Astrocyte (in vitro differentiated cells and primary cell): ENCODE measurements around the gene SRR. TPM values are rescaled to one million over a fixed set of nuclear protein-coding genes. Genes with fewer than 3 reads are reported as not detected.

Experiments
- DNase-seq: peaks from one replicate; pipeline ENCODE4 v3.0.0-alpha.2; 2010; ENCODE audit warnings: low read depth
- FAIRE-seq: peaks from 2 replicates; lab custom pipeline; 2011; peaks lifted over from hg19 to GRCh38; lab: Jason Lieb, UNC
- H2AFZ ChIP-seq: 2 replicates; pipeline ENCODE4 v1.6.0; 2012; ENCODE audit warnings: low read depth, low read length, inconsistent platforms
- H3K27ac ChIP-seq: 2 replicates; pipeline ENCODE4 v1.5.1; 2011; ENCODE audit warnings: low read depth, low read length, inconsistent platforms
- H3K27me3 ChIP-seq: 2 replicates; pipeline ENCODE4 v1.6.0; 2011; ENCODE audit warnings: low read length, inconsistent platforms; ENCODE audit not compliant: insufficient read depth
- H3K36me3 ChIP-seq: 2 replicates; pipeline ENCODE4 v1.5.1; 2011; ENCODE audit warnings: low read length, inconsistent platforms; ENCODE audit not compliant: insufficient read depth
- H3K4me1 ChIP-seq: 2 replicates; pipeline ENCODE4 v1.5.1; 2011; ENCODE audit warnings: low read length, inconsistent platforms; ENCODE audit not compliant: insufficient read depth
- H3K4me2 ChIP-seq: 2 replicates; pipeline ENCODE4 v1.6.0; 2012; ENCODE audit warnings: low read length, inconsistent platforms
- H3K4me3 ChIP-seq: 2 replicates; pipeline ENCODE4 v1.5.1; 2011; ENCODE audit warnings: low read depth, mild to moderate bottlenecking, low read length, inconsistent platforms; ENCODE audit not compliant: insufficient read depth
- H3K79me2 ChIP-seq: 2 replicates; pipeline ENCODE4 v1.6.0; 2012; ENCODE audit warnings: mild to moderate bottlenecking, low read length, inconsistent platforms; ENCODE audit not compliant: insufficient read depth
- H3K9ac ChIP-seq: 2 replicates; pipeline ENCODE4 v1.6.0; 2012; ENCODE audit warnings: mild to moderate bottlenecking, low read length, inconsistent platforms
- H3K9me3 ChIP-seq: 2 replicates; pipeline ENCODE4 v1.5.1; 2012; ENCODE audit warnings: low read depth, mild to moderate bottlenecking, low read length, inconsistent platforms; ENCODE audit not compliant: insufficient read depth
- H4K20me1 ChIP-seq: 2 replicates; pipeline ENCODE4 v1.6.0; 2012; ENCODE audit warnings: low read length, inconsistent platforms; ENCODE audit not compliant: insufficient read depth
- H3K27ac Mint-ChIP-seq: one replicate; pipeline ENCODE4 v1.8.0; 2021; ENCODE audit warnings: mild to moderate bottlenecking, mixed read lengths; ENCODE audit not compliant: unreplicated experiment
- H3K27me3 Mint-ChIP-seq: one replicate; pipeline ENCODE4 v1.8.0; 2021; ENCODE audit warnings: low read depth, mixed read lengths; ENCODE audit not compliant: unreplicated experiment
- H3K36me3 Mint-ChIP-seq: one replicate; pipeline ENCODE4 v1.8.0; 2021; ENCODE audit warnings: low read depth, mixed read lengths; ENCODE audit not compliant: unreplicated experiment
- H3K4me1 Mint-ChIP-seq: one replicate; pipeline ENCODE4 v1.8.0; 2021; ENCODE audit warnings: low read depth, mixed read lengths; ENCODE audit not compliant: unreplicated experiment
- H3K4me3 Mint-ChIP-seq: one replicate; pipeline ENCODE4 v1.8.0; 2021; ENCODE audit warnings: mild to moderate bottlenecking, moderate library complexity, mixed read lengths; ENCODE audit not compliant: unreplicated experiment
- H3K9me3 Mint-ChIP-seq: one replicate; pipeline ENCODE4 v1.8.0; 2021; ENCODE audit warnings: mild to moderate bottlenecking, mixed read lengths; ENCODE audit not compliant: unreplicated experiment
- EZH2 ChIP-seq: IDR thresholded peaks from 2 replicates; pipeline ENCODE4 v1.6.1; 2012; ENCODE audit warnings: mild to moderate bottlenecking, low read length, inconsistent platforms; ENCODE audit not compliant: insufficient read depth
- total RNA-seq: library from RNA; stranded (reverse); gene quantifications from 2 replicates; pipeline ENCODE4 v1.2.1, GENCODE V29; 2021
- TF ChIP-seq, protein P1 (sequence below): IDR thresholded peaks from 2 replicates; pipeline ENCODE4 v1.5.1; 2011; ENCODE audit warnings: low read depth, mild to moderate bottlenecking, inconsistent platforms, low read length, moderate library complexity; ENCODE audit not compliant: insufficient read depth

The SRR gene
- total RNA-seq, 1 donor from 2014 or later, result 15.4 TPM

DNA sequence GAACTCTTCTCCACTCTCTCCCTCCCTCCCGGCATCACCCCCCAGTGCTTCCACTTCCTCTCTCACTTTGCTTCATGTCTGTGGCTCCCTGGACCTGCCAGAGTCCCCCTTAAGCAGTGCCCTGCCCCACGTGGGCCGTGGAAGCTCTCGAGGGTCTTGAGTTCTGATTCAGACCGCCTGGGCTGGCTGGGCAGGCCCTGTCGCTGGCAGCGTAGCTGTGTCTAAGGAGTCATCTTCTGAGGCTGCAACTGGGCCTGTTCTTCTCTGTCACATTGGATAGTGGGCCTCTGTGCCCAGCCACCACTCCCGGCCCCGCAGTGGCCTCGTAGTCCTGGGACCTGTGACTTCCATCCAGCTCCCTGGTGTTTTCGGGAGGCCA lies 66.5 kb downstream of the SRR start:
- DNase-seq (no peak), FAIRE-seq (no peak)
- TF ChIP-seq, protein P1, sequence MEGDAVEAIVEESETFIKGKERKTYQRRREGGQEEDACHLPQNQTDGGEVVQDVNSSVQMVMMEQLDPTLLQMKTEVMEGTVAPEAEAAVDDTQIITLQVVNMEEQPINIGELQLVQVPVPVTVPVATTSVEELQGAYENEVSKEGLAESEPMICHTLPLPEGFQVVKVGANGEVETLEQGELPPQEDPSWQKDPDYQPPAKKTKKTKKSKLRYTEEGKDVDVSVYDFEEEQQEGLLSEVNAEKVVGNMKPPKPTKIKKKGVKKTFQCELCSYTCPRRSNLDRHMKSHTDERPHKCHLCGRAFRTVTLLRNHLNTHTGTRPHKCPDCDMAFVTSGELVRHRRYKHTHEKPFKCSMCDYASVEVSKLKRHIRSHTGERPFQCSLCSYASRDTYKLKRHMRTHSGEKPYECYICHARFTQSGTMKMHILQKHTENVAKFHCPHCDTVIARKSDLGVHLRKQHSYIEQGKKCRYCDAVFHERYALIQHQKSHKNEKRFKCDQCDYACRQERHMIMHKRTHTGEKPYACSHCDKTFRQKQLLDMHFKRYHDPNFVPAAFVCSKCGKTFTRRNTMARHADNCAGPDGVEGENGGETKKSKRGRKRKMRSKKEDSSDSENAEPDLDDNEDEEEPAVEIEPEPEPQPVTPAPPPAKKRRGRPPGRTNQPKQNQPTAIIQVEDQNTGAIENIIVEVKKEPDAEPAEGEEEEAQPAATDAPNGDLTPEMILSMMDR, result no peak
- Histone ChIP-seq H3K4me1 (no peaks in the 10 kb centered on the region), H2AFZ (no peak overlapping the region), H3K9ac (no peak overlapping the region), H3K79me2 (no peaks in the 10 kb centered on the region), H3K27ac (no peak overlapping the region), H3K4me2 (no peak overlapping the region), H3K9me3 (no peaks in the 10 kb centered on the region), H4K20me1 (peaks cover 25% of the 10 kb centered on the region), H3K36me3 (peaks cover 2% of the 10 kb centered on the region), H3K27me3 (no peaks in the 10 kb centered on the region), H3K4me3 (no peak overlapping the region)
- H3K4me1 Mint-ChIP-seq, result peaks cover 2% of the 10 kb centered on the region
- no peaks in the 10 kb centered on the region for H3K27me3 Mint-ChIP-seq
- peak overlapping the region; percentile 53 for H3K27ac Mint-ChIP-seq
- peaks cover 14% of the 10 kb centered on the region for H3K36me3 Mint-ChIP-seq
- H3K9me3 Mint-ChIP-seq, result no peaks in the 10 kb centered on the region
- H3K4me3 Mint-ChIP-seq, result no peak overlapping the region

DNA sequence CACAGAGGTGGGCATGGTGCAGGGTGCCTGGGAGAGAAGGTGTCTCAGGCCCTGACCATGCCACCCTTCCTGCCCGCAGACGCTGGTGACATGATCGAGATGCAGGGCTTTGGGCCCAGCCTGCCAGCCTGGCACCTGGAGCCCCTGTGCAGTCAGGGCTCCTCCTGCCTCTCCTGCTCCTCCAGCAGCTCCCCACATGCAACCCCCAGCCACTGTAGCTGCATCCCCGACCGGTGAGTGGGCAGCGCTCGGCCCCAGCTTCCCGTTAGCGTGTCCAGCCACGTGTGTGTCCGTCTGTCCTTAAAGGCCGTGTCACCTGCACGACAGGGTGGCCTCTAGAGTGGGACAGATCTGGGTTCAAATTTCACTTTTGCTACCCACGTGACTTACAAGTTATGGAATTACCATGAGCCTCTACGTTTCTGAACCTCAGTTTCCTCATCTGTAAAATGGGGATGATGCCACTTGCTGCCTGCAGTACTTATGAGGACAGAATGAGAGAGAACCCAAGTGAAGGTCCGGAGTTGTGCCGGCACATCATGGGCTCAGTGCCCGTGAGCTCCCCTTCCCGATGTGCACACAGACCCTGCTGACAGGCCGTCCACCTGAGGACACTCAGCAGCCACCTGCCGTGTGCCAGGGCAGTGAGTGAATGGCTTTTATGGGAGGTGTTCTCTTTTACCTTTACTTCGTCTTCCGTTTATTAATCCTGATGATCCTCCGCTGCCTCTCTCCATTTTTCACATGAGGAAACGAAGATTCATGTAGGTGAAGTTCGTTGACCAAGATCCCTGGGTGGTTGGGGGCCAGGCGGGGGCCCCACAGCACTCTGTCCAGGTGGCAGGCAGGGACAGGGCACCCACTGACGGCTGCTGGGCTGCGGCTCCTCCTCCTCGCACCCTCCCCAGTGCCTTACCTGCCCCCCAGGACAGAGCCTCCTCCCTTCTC lies 67.7 kb downstream of the SRR start:
- Mint-ChIP-seq H3K27me3 (no peaks in the 10 kb centered on the region), H3K9me3 (no peaks in the 10 kb centered on the region), H3K4me1 (peaks cover 2% of the 10 kb centered on the region), H3K27ac (no peak overlapping the region), H3K4me3 (no peak overlapping the region), H3K36me3 (peaks cover 16% of the 10 kb centered on the region)
- Histone ChIP-seq H3K4me2 (no peak overlapping the region), H3K4me1 (no peaks in the 10 kb centered on the region), H3K27ac (no peak overlapping the region), H2AFZ (no peak overlapping the region), H3K9ac (no peak overlapping the region), H3K36me3 (peaks cover 2% of the 10 kb centered on the region), H3K9me3 (no peaks in the 10 kb centered on the region), H3K27me3 (no peaks in the 10 kb centered on the region), H3K79me2 (no peaks in the 10 kb centered on the region), H3K4me3 (no peak overlapping the region), H4K20me1 (peaks cover 21% of the 10 kb centered on the region)
- DNase-seq (no peak), FAIRE-seq (no peak)
- TF ChIP-seq, protein P1, result no peak
- TF ChIP-seq EZH2, result no peak

DNA sequence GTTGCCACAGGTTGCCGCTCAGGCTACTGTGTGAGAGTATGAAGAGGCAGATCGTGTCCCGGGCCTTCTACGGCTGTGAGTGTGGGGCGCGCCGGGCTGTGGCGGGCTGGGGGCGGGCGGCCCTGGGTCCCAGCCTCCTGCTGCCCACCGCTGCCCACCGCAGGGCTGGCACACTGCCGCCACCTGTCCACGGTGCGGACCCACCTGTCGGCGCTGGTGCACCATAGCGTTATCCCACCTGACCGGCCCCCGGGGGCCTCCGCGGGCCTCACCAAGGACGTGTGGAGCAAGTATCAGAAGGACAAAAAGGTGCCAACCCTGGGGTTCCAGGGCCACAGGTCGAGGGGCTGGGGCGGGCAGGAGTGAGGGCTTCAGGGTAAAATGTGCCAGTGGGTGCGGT lies 68.4 kb downstream of the SRR start:
- Histone ChIP-seq H2AFZ (no peak overlapping the region), H3K9ac (no peak overlapping the region), H3K36me3 (peaks cover 5% of the 10 kb centered on the region), H4K20me1 (peaks cover 15% of the 10 kb centered on the region), H3K79me2 (no peaks in the 10 kb centered on the region), H3K4me2 (no peak overlapping the region), H3K4me3 (no peak overlapping the region), H3K27ac (no peak overlapping the region), H3K27me3 (no peaks in the 10 kb centered on the region), H3K4me1 (no peaks in the 10 kb centered on the region), H3K9me3 (no peaks in the 10 kb centered on the region)
- Mint-ChIP-seq H3K27me3 (no peaks in the 10 kb centered on the region), H3K4me1 (peaks cover 2% of the 10 kb centered on the region), H3K9me3 (no peaks in the 10 kb centered on the region), H3K36me3 (peaks cover 10% of the 10 kb centered on the region), H3K27ac (no peak overlapping the region), H3K4me3 (no peak overlapping the region)
- no peak for DNase-seq
- no peak for FAIRE-seq
- no peak for TF ChIP-seq EZH2
- TF ChIP-seq, protein P1, result no peak
